ENCODE results near the gene MKKS.

The MKKS gene

GRCh38 chr20:10433623-10434466 lies at the start of gene MKKS:
MKKS (minus strand) TSS chr20:10434222; CDS start chr20:10413514, 20,708 bp downstream.
- intact Hi-C loops (cut with DNase I) = loop anchor here (5.0 kb wide), 2 partner anchors 217 to 457 kb away; partner anchors contain the start of gene SNAP25
- DNase-seq = peak; percentile 54 to 95 (median 87)

GRCh38 chr20:10483691-10484090 lies 49.7 kb upstream of the MKKS start:
- intact Hi-C loops (cut with DNase I) = no loop called here
- DNase-seq = no peak

GRCh38 chr20:10481676-10482075 lies 47.7 kb upstream of the MKKS start:
- intact Hi-C loops (cut with DNase I) = no loop called here
- DNase-seq = no peak

GRCh38 chr20:10478930-10479329 lies 44.9 kb upstream of the MKKS start:
- intact Hi-C loops (cut with DNase I) = no loop called here

GRCh38 chr20:10478205-10478604 lies 44.2 kb upstream of the MKKS start:
- DNase-seq = no peak
- intact Hi-C loops (cut with DNase I) = no loop called here

More at GRCh38 chr20:10478930-10479329, 44.9 kb upstream of the MKKS start:
- no peak for DNase-seq

- intact Hi-C loops (cut with DNase I) = no loop called here
- DNase-seq = no peak
These were observed 42.3 kb upstream of the MKKS start for GRCh38 chr20:10476319-10476724.

GRCh38 chr20:10475225-10475624 lies 41.2 kb upstream of the MKKS start:
- intact Hi-C loops (cut with DNase I) = no loop called here

GRCh38 chr20:10474606-10475184 lies 40.7 kb upstream of the MKKS start:
- DNase-seq = peak in 3 of 42 donors; percentile 27 to 40 (median 29)

More at GRCh38 chr20:10475225-10475624, 41.2 kb upstream of the MKKS start:
- no peak for DNase-seq

GRCh38 chr20:10472871-10473270 lies 38.8 kb upstream of the MKKS start:
- intact Hi-C loops (cut with DNase I) = no loop called here
- DNase-seq = no peak

More at GRCh38 chr20:10474606-10475184, 40.7 kb upstream of the MKKS start:
- intact Hi-C loops (cut with DNase I) = no loop called here

- no peak for DNase-seq
- intact Hi-C loops (cut with DNase I) = no loop called here
These were observed 36.3 kb upstream of the MKKS start for GRCh38 chr20:10470276-10470675.

GRCh38 chr20:10469599-10469998 lies 35.6 kb upstream of the MKKS start:
- intact Hi-C loops (cut with DNase I) = loop anchor here (10.0 kb wide), 1 partner anchor 1075 kb away; no protein-coding TSS in a partner anchor
- peak in 25 of 42 donors; percentile 15 to 78 (median 50) for DNase-seq

GRCh38 chr20:10469056-10469455 lies 35.0 kb upstream of the MKKS start:
- DNase-seq = no peak
- intact Hi-C loops (cut with DNase I) = loop anchor here (10.0 kb wide), 1 partner anchor 1076 kb away; no protein-coding TSS in a partner anchor

- intact Hi-C loops (cut with DNase I) = loop anchor here (10.0 kb wide), 1 partner anchor 1076 kb away; no protein-coding TSS in a partner anchor
- no peak for DNase-seq
These were observed 34.4 kb upstream of the MKKS start for GRCh38 chr20:10468340-10468845.

- intact Hi-C loops (cut with DNase I) = loop anchor here (10.0 kb wide), 1 partner anchor 1077 kb away; no protein-coding TSS in a partner anchor
- DNase-seq = no peak
These were observed 33.8 kb upstream of the MKKS start for GRCh38 chr20:10467681-10468339.

GRCh38 chr20:10466855-10467254 lies 32.8 kb upstream of the MKKS start:
- DNase-seq = no peak
- intact Hi-C loops (cut with DNase I) = loop anchor here (10.0 kb wide), 1 partner anchor 1078 kb away; no protein-coding TSS in a partner anchor

- intact Hi-C loops (cut with DNase I) = loop anchor here (10.0 kb wide), 1 partner anchor 1078 kb away; no protein-coding TSS in a partner anchor
- no peak for DNase-seq
These were observed 32.3 kb upstream of the MKKS start for GRCh38 chr20:10466325-10466724.

GRCh38 chr20:10465135-10465534 lies 31.1 kb upstream of the MKKS start:
- intact Hi-C loops (cut with DNase I) = loop anchor here (10.0 kb wide), 1 partner anchor 1080 kb away; no protein-coding TSS in a partner anchor
- DNase-seq = no peak

- intact Hi-C loops (cut with DNase I) = loop anchor here (10.0 kb wide), 1 partner anchor 1081 kb away; no protein-coding TSS in a partner anchor
- DNase-seq = no peak
These were observed 29.6 kb upstream of the MKKS start for GRCh38 chr20:10463622-10464021.

GRCh38 chr20:10462516-10462915 lies 28.5 kb upstream of the MKKS start:
- intact Hi-C loops (cut with DNase I) = loop anchor here (10.0 kb wide), 1 partner anchor 1082 kb away; no protein-coding TSS in a partner anchor
- DNase-seq = no peak
